ENCODE results near the gene ERBB4. TPM values are rescaled to one million over a fixed set of nuclear protein-coding genes. Genes with fewer than 3 reads are reported as not detected.

The ERBB4 gene
- total RNA-seq, 1 donor from 2014 or later: 2.8 TPM

GRCh38 chr2:212539072-212539880, 674 bp upstream of the ERBB4 start:
- DNase-seq (ENCODE audit: extremely low spot score, unreplicated experiment): no peak
- H3K27ac Mint-ChIP-seq (ENCODE audit: unreplicated experiment): no peak overlapping the region
- H3K4me1 Mint-ChIP-seq (ENCODE audit: unreplicated experiment): peaks cover 24% of the 10 kb centered on the region
- H3K4me3 Mint-ChIP-seq (ENCODE audit: unreplicated experiment): peak overlapping the region; percentile 93
- TF ChIP-seq CTCF (IDR thresholded peaks at IDR 0.05): no peak
- H3K27me3 Mint-ChIP-seq (ENCODE audit: unreplicated experiment): peaks cover 9% of the 10 kb centered on the region
- H3K36me3 Mint-ChIP-seq (ENCODE audit: unreplicated experiment): no peaks in the 10 kb centered on the region
- no peaks in the 10 kb centered on the region for H3K9me3 Mint-ChIP-seq (ENCODE audit: unreplicated experiment)

- no peaks in the 10 kb centered on the region for H3K36me3 Mint-ChIP-seq (ENCODE audit: unreplicated experiment)
- TF ChIP-seq CTCF (IDR thresholded peaks at IDR 0.05): no peak
- H3K27me3 Mint-ChIP-seq (ENCODE audit: unreplicated experiment): peaks cover 10% of the 10 kb centered on the region
- no peaks in the 10 kb centered on the region for H3K9me3 Mint-ChIP-seq (ENCODE audit: unreplicated experiment)
- H3K4me1 Mint-ChIP-seq (ENCODE audit: unreplicated experiment): peaks cover 24% of the 10 kb centered on the region
- no peak for DNase-seq (ENCODE audit: extremely low spot score, unreplicated experiment)
- H3K27ac Mint-ChIP-seq (ENCODE audit: unreplicated experiment): peak overlapping the region; percentile 38
- H3K4me3 Mint-ChIP-seq (ENCODE audit: unreplicated experiment): peak overlapping the region; percentile 93
These were observed 787 bp downstream of the ERBB4 start for GRCh38 chr2:212537726-212538304.

- Mint-ChIP-seq H3K27ac (ENCODE audit: unreplicated experiment) (peak overlapping the region; percentile 21), H3K27me3 (ENCODE audit: unreplicated experiment) (peaks cover 10% of the 10 kb centered on the region)
- DNase-seq (ENCODE audit: extremely low spot score, unreplicated experiment): no peak
These were observed 1.5 kb downstream of the ERBB4 start for GRCh38 chr2:212536817-212537725.

GRCh38 chr2:212535996-212536816, 2.4 kb downstream of the ERBB4 start:
- peaks cover 10% of the 10 kb centered on the region for H3K27me3 Mint-ChIP-seq (ENCODE audit: unreplicated experiment)
- no peak for TF ChIP-seq CTCF (IDR thresholded peaks at IDR 0.05)
- H3K36me3 Mint-ChIP-seq (ENCODE audit: unreplicated experiment): no peaks in the 10 kb centered on the region
- H3K4me3 Mint-ChIP-seq (ENCODE audit: unreplicated experiment): peak overlapping the region; percentile 93
- H3K4me1 Mint-ChIP-seq (ENCODE audit: unreplicated experiment): peaks cover 24% of the 10 kb centered on the region
- no peaks in the 10 kb centered on the region for H3K9me3 Mint-ChIP-seq (ENCODE audit: unreplicated experiment)
- no peak for DNase-seq (ENCODE audit: extremely low spot score, unreplicated experiment)
- peak overlapping the region; percentile 21 for H3K27ac Mint-ChIP-seq (ENCODE audit: unreplicated experiment)

More at GRCh38 chr2:212536817-212537725, 1.5 kb downstream of the ERBB4 start:
- no peaks in the 10 kb centered on the region for H3K36me3 Mint-ChIP-seq (ENCODE audit: unreplicated experiment)
- no peak for TF ChIP-seq CTCF (IDR thresholded peaks at IDR 0.05)
- H3K9me3 Mint-ChIP-seq (ENCODE audit: unreplicated experiment): no peaks in the 10 kb centered on the region
- peaks cover 24% of the 10 kb centered on the region for H3K4me1 Mint-ChIP-seq (ENCODE audit: unreplicated experiment)
- peak overlapping the region; percentile 93 for H3K4me3 Mint-ChIP-seq (ENCODE audit: unreplicated experiment)
